ENCODE data around the gene ISG20. TPM values are rescaled to one million over a fixed set of nuclear protein-coding genes. Genes with fewer than 3 reads are reported as not detected.
A peak's percentile ranks its signal among the peaks of the same experiment; 100 is the strongest.

The ISG20 gene
- 0.75 and 7.2 TPM in 2 replicates for total RNA-seq (2014; rRNA removed; shearing (Covaris generic); ENCODE audit: low replicate concordance)

DNA sequence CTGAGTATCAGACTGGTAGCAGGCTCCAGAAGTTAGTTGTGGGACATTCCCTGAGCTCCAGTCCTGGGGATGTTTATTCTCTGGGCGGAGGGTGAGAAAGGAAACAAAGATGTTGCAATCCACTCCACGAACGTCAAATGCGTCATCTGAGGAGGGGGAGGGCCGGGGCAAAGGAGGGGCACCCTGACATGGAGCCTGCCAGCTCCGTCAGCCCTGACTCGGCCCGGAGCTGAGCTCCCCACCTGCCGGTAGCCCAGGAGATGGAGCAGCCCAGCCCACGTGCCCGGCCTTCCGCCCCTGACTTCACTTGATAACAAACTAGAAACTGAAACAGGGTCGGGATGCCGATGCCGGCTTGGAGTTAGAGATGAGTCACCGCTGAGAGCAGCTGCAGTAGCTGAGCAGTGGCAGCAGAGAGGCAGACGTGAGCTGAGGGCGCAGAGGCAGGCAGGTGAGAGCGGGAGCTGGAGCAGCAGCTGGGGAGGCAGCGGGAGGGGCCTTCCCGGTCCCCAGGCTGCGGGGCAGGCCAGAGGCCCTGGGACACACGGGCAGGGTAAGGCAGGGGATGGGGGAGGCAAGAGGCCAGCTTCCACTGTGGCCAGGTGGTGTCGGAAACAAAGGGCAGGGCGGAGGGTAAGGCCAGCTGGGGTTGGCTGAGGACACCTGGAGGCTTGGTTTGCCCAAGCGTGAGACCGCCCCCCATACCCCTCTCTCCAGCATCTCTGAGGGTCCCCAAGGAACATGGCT is at the start of gene ISG20:
Gene ISG20, plus strand, starts transcription at position 391 of the 747 bp plus-strand sequence. Its CDS starts 351 bp downstream, at position 742.
- DNase-seq (ENCODE audit: low read depth): peak; percentile 99
- in situ Hi-C loops (cut with HindIII; ENCODE audit: low pct_unique_long_range_greater_than_20kb, low sequenced_read_pairs): no loop called here

DNA sequence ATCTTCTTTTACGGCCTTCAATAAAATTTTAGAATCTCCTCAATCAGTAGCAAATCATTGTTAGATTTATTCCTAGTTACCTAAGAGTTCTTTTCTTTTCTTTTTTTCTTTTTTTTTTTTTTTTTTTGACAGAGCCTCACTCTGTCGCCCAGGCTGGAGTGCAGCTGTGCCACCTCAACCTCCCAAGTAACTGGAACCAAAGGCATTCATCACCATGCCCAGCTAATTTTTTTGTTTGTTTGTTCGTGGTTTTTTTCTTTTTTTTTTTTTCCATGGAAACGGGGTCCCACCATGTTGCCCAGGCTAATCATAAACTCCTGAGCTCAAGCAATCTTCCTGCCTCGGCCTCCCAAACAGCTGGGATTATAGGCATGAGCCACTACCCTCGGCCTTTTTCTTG is 48.1 kb upstream of the ISG20 start:
- in situ Hi-C loops (cut with HindIII; ENCODE audit: low pct_unique_long_range_greater_than_20kb, low sequenced_read_pairs): no loop called here
- no peak for DNase-seq (ENCODE audit: low read depth)

DNA sequence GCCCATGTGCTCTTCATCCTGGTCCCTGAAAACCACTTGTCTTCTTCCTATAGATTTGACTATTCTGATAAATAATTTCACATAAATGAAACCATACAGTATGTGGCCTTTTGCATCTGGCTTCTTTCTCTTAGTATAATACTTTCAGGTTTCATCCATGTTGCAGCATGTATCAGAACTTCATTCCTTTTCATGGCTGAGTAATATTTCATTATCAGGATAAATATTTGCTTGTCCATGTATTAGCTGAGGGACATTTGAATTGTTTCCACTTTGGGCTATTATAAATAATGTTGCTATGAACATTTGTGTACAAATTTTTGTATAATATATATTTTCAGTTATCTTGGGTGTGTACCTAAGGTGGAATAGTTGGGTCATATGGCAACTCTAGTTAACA is 47.4 kb upstream of the ISG20 start:
- in situ Hi-C loops (cut with HindIII; ENCODE audit: low pct_unique_long_range_greater_than_20kb, low sequenced_read_pairs): no loop called here
- DNase-seq (ENCODE audit: low read depth): no peak

DNA sequence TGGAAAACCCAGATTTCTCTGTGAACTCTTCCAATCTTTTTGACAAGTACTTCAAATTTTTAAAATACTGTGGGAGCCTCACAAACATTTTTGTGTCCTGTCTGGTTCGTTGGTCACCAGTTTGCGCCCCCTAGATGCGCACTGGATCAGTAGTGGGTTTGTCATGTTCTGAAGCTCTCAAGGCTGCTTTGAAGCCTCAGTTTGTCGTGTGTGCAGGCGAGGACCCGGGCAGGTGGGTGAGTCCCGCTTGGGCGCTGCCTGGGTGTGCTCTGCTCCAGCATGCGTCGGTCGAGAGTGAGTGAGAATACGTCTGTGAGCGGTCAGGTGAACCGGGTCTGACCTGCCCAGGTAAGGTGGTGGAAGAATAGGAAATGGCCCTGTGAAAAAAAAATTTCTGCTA is 34.9 kb upstream of the ISG20 start:
- DNase-seq (ENCODE audit: low read depth): no peak
- in situ Hi-C loops (cut with HindIII; ENCODE audit: low pct_unique_long_range_greater_than_20kb, low sequenced_read_pairs): no loop called here

DNA sequence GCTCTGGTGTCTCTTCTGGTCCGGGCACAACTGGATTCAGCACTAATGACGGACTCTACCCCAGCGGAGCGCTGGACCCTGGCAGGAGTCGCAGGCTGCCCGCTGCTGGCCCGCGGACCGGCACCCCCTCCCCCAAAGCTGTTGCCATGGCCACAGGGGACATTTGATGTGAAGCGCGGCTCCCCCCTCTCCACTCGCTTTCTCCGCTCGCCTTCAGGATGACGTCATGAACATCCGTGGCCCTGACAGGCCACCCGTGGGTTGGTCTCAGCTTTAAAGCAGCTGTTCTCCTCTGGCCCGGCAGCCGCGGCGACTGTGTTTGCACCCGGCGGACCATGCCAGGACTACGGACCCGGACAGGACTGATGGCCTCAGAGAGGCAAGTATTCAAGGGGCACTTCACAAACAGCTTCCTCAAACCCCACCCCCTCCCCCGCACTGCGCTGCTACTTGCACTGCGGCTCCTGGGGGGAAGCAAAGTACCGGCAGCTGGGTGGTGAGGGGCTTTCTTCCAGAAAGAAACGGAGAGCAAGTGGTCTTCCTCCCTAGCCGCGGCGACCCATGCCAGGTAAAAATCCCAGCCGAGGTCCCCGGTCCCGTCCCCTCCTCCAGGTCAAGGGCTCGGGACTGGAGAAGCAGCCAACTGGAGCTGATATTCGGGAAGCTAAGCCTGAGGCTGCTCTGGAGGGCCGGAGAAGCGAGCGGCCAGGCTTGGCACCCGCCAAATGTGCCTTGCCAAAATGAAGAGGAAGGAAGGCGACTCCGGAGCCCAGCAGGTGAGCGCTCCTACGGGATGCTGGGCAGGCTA is 34.2 kb upstream of the ISG20 start:
- DNase-seq (ENCODE audit: low read depth): no peak
- in situ Hi-C loops (cut with HindIII; ENCODE audit: low pct_unique_long_range_greater_than_20kb, low sequenced_read_pairs): no loop called here

DNA sequence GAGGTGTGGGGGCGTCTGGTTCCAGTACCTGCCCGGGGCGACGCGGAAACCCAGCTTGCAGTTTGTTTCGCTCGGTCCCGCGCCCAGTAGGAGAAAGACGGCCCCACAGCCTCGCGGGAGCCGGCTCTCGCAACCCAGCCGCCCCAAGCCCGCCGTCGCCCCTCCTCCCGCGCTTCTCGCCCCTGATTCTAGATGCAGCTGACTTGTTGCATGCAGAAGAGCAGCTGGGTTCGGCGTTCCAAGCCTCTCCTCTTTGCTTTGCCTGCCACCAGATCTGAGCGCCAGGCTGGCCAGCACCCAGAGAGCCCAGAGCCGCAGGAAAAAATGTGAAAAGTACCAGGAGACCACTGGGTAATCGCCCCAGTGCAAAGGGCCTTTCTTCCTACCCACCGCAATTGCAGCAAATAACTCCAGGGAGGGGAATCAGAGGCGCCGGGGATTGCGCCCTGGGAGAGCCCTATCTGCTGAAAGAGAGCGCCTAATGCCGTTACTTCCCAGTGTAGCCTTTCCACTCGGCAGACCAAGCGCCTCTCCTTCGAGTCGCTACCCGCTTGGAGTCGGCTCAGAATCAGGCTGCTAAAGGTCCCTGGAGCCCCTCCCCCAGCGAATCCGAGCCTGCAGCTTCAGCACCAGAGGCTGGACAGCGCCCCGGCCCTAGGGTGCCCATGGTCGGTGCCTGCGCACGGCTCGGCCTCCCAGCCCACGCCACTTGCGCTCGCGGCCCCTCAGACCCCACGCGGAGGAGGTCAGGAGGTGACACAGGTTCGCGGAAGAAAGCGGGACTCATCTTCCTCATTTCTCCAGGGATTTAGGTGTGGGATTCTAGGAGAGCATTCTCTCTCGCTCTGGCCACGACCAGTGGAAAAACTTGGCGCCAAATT is 33.4 kb upstream of the ISG20 start:
- peak; percentile 23 for DNase-seq (ENCODE audit: low read depth)
- in situ Hi-C loops (cut with HindIII; ENCODE audit: low pct_unique_long_range_greater_than_20kb, low sequenced_read_pairs): no loop called here

DNA sequence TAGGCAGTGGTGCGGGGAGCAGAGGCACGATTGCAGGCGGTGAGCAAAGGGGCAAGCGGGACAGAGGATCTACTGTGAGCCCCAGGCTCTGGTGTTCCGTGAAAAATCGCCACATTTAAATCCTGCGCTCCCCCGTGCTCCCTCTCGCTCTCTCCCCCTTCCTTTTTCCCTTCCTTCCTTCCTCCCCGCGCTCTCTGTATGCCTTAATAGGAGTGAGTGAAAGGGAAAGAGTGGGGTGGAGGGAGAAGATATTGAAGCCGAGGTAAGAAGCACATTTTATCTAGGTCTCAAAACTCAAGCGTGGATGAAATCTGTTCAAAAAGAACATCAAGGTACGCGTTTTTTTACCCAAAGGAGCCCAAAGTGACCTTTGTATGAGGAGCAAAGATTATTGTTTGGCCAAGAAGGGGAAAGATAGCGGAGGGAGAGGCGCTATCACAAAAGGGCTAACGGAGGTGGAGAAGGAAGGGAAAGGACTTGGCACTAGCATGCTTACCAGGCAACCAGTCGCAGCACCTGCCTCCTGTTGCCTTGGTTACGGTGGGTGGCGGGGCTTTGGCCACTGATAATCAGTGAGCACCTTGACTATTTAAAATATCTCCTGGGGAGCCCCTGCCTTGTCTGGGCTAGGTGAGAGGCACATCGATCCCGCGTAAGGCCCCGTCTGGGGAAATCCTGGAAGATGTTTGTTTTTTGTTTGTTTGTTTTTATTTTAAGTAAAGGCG is 32.6 kb upstream of the ISG20 start:
- no peak for DNase-seq (ENCODE audit: low read depth)
- in situ Hi-C loops (cut with HindIII; ENCODE audit: low pct_unique_long_range_greater_than_20kb, low sequenced_read_pairs): no loop called here

DNA sequence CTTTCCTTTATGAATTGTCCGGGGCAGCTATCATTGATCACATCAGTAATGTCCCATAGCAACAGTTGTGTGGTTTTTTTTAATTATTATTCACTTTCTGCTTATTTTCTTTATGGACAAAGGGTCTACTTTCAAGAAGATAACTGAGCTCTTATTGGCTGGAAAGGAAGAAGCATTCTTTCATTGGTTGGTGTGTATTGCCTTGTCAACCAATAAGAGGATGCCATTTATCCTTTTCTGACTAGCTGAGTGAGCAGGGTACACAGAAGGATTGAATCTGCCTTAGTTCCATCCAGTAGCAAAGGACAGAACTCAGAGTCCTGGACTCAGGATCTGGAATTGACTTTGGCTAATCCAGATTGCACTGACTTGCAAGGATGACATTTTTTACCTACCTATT is 30.9 kb upstream of the ISG20 start:
- no peak for DNase-seq (ENCODE audit: low read depth)
- in situ Hi-C loops (cut with HindIII; ENCODE audit: low pct_unique_long_range_greater_than_20kb, low sequenced_read_pairs): no loop called here

DNA sequence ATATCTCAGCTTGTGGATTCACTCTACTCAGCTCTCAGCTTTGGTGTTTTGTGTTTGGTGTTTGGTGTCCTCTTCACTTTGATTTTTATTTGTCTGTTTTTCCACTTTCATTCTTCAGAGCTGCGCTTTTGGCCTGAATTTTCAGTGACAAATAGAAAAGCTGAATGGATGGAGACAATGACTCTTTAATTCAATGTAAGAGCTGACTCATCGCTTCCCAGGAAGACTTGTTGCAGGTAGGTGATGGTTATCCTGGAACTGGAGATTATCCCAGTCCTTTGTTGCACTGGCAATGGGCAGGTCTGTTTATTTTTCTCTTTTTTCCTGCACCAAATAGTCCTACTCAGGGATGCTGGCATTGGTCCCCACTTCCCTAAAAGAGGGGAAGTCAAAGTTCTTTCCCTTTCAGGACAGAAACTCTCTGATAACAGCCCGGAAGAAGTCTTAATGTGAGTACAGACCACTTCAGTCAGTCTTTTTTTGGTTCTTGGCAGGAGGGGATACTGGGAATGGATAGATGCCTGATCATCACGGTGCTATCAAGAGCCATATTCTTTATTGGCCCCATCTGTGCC is 30.1 kb upstream of the ISG20 start:
- in situ Hi-C loops (cut with HindIII; ENCODE audit: low pct_unique_long_range_greater_than_20kb, low sequenced_read_pairs): no loop called here
- DNase-seq (ENCODE audit: low read depth): no peak

DNA sequence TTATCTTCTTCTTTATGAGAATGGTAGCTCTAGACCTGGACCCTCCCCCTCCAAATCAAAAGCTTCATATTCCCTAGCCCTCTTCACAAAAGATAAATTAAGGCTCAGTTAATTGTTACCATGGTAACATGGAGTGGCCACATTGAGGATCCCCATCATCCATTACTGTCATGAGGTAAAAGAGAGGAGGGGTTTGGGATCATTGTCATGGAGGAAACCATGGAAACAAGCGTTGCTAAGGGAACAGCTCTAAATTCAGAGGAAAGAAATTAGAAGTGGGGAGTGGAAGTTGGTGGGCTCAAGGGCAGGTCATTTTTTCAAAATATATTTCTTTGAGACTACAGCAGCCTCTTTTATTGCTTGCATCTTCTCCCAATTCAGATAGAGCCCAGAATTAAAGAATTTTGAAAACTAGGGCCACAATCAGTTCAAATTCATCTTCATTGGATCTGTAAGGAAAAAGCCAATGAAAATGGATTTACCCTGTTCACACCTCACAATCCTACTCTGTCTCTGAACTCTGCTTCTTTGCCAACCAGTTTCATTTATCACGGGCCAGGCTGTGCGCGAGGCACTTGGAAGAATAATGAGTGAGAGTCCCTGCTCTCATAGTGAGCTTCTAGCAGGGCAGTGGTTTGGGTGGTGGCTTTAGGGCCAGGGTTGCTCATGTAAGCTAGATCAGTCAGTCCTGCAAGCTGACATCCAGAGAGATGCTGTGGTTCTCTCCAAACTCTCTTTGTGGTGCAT is 29.3 kb upstream of the ISG20 start:
- no peak for DNase-seq (ENCODE audit: low read depth)
- in situ Hi-C loops (cut with HindIII; ENCODE audit: low pct_unique_long_range_greater_than_20kb, low sequenced_read_pairs): no loop called here

DNA sequence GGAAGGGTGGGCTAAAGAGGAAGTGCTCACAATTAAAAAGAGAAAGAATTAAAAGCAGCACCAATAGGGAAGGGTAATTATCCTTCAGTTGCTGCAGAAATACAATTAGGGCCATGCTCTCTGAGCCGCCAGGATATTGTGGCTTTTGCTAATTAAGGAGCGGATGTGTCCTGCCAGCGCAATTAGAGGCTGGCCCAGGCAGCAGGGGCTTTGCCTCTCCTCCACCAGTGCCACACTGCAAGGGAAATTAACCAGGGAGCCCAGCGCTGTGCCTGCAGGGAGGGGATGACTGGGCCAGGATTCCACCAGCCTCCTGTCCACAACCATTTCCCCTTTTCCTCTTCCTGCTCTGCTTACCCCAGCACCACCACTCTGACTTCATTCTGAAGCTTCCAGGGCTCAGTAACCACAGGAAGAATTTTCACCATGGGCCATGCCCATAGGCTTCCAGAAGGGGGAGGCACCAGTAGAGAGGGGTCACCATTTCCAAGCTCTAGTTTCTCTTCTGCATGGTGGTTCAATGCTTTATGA is 28.1 kb upstream of the ISG20 start:
- in situ Hi-C loops (cut with HindIII; ENCODE audit: low pct_unique_long_range_greater_than_20kb, low sequenced_read_pairs): no loop called here
- no peak for DNase-seq (ENCODE audit: low read depth)

DNA sequence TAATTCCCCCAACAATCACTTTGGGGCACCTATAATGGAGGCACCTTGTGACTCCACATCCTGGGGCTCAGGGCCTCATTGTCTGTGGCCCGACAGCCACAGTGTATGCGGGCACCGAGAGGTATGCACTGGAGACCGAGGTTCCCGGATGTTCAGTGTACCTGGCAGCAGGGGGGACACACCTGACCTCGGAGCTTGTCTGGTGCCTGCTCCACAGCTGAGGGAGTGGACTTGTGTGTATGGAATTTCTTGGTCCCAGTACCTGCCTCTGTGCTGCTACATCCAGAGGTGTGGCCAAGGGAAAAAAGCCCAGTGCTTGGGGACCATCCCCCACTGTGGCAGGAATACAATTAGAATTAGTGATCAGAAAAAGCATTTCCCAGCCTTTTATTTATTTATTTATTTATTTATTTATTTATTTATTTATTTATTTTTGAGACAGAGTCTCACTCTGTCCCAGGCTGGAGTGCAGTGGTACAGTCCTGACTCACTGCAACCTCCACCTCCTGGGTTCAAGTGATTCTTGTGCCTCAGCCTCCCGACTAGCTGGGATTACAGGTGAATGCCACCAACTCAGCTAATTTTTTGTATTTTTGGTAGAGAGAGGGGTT is 26.5 kb upstream of the ISG20 start:
- in situ Hi-C loops (cut with HindIII; ENCODE audit: low pct_unique_long_range_greater_than_20kb, low sequenced_read_pairs): no loop called here
- no peak for DNase-seq (ENCODE audit: low read depth)

DNA sequence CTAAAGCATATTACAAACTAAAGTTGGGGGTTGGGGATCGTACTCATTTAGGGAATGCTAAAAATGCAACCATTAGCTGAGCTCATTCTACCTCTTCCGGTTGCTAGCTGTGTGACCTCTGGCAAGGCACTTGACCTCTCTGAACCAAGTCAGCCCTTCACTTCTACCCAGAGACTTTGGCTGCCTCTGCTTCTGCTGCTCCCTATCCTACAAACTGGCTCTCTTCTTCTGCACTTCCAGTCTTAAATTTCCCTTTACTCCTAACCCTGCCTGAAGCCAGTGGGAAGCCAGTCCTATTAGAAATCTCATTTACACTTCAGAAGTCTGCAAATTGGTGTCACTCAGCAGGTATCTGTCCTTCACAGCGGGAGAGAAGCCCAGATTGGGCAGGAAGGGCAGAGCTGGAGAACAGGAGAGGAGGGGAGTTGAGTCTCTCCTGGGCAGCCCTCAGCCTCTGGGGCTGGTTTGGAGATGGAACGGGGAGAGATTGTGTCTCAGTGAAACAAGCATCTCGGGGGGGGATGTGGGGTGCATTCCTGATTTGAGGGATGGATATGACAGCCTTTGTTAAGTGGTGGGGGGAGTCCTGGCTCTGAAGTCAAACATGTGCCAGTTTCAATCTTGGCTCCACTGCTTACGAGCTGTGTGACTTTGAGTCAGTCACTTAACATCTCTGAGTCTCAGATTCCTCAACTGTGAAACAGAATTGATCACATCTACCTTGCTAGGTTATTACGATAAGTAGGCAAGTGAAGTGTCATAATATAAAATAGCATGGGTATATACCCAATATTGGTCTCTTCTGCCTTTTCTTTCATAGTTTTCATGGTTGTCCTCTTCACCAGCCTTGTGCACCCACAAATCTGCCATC is 25.5 kb upstream of the ISG20 start:
- in situ Hi-C loops (cut with HindIII; ENCODE audit: low pct_unique_long_range_greater_than_20kb, low sequenced_read_pairs): no loop called here

DNA sequence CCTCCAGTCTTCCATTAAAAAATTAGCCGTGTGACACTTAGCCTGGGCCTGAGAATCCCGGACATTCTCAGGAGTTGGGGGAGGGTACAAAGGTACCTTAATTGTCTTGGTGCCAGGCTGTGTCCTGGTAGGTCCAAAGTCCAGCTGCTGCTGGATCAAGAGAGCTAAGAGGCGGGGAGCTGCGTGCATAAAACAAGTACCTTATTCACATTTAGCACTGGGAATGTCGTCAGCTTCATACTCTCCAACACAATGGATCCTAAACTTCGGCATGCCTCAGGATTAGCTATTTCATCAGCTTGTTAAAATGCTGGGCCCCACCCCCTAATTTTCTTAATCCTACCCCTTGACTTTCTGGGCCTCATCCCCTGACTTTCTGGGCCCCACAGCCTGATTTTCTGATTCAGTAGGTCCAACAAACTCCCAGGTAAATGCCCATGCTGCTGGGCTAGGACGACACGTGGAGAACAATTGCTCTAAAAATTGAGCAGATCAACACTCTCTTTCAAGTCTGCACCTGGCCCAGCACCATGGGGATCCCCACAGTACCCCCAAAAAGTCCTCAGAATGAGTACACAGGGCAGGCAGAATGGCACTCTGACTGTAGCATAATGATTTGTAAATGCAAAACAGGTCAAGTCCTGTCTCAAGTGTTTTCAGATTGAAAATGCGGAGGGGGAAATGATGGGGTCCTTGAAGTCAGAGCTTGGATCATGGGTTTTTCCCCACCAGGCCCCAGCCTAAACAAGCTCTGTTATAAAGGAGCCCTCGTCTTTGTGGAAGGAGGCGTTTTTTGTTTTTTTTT is 23.3 kb upstream of the ISG20 start:
- DNase-seq (ENCODE audit: low read depth): no peak
- in situ Hi-C loops (cut with HindIII; ENCODE audit: low pct_unique_long_range_greater_than_20kb, low sequenced_read_pairs): no loop called here

More for the DNA sequence above, 25.5 kb upstream of the ISG20 start:
- no peak for DNase-seq (ENCODE audit: low read depth)

DNA sequence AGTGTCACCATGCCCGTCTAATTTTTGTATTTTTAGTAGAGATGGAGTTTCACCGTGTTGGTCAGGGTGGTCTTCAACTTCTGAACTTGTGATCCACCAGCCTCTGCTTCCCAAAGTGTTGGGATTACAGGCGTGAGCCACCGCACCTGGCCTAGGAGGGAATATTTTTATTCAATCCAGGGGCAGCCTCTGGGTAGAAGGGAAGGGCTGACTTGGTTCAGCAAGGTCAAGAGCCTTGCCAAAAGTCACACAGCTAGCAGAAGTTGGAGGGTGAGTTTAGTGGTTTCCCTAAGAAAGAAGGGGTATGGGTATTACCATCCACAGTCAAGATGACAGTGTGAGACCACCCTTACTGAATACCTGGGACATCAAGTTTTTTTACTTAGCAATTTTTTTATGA is 22.6 kb upstream of the ISG20 start:
- no peak for DNase-seq (ENCODE audit: low read depth)
- in situ Hi-C loops (cut with HindIII; ENCODE audit: low pct_unique_long_range_greater_than_20kb, low sequenced_read_pairs): no loop called here
